Measurements from ENCODE around the gene FAM124A. TPM values are rescaled to one million over a fixed set of nuclear protein-coding genes. Genes with fewer than 3 reads are reported as not detected.

FAM124A gene
- polyA plus RNA-seq, 1 donor = 1.2 TPM

GRCh38 chr13:51303063-51303552 is 80.9 kb downstream of the FAM124A start:
- Histone ChIP-seq H3K9me3 (ENCODE audit: control insufficient read depth, low read depth, low read length) (no peaks in the 10 kb centered on the region), H3K27ac (ENCODE audit: low read length) (no peak overlapping the region), H3K4me3 (ENCODE audit: low read length) (no peak overlapping the region), H3K4me1 (ENCODE audit: control insufficient read depth, insufficient read depth, low read length) (no peaks in the 10 kb centered on the region), H3K36me3 (ENCODE audit: control insufficient read depth, insufficient read depth, low read length) (no peaks in the 10 kb centered on the region), H3K27me3 (ENCODE audit: control insufficient read depth, insufficient read depth, low read length) (no peaks in the 10 kb centered on the region)
- WGBS (ENCODE audit: insufficient coverage, low lambda C conversion rate) = no CpG with 5 or more reads among the region's 2 CpGs
- DNase-seq = no peak

DNA sequence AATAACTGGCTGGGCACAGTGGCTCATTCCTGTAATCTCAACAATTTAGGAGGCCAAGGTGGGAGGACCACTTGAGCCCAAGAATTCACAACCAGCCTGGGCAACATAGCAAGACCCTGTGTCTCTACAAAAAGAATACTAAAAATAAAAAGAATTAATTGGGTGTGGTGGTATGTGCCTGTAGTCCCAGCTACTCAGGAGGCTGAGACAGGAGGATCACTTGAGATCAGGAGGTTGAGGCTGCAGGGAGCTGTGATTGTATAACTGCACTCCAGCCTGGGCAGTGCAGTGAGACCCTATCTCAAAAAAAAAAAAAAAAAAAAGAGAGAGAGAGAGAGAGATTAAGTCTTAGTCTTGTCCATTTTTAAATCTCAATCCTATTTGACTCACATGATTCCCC is 81.7 kb downstream of the FAM124A start:
- H3K36me3 ChIP-seq (ENCODE audit: control insufficient read depth, insufficient read depth, low read length) = no peaks in the 10 kb centered on the region
- no peaks in the 10 kb centered on the region for H3K4me1 ChIP-seq (ENCODE audit: control insufficient read depth, insufficient read depth, low read length)
- no peaks in the 10 kb centered on the region for H3K9me3 ChIP-seq (ENCODE audit: control insufficient read depth, low read depth, low read length)

DNA sequence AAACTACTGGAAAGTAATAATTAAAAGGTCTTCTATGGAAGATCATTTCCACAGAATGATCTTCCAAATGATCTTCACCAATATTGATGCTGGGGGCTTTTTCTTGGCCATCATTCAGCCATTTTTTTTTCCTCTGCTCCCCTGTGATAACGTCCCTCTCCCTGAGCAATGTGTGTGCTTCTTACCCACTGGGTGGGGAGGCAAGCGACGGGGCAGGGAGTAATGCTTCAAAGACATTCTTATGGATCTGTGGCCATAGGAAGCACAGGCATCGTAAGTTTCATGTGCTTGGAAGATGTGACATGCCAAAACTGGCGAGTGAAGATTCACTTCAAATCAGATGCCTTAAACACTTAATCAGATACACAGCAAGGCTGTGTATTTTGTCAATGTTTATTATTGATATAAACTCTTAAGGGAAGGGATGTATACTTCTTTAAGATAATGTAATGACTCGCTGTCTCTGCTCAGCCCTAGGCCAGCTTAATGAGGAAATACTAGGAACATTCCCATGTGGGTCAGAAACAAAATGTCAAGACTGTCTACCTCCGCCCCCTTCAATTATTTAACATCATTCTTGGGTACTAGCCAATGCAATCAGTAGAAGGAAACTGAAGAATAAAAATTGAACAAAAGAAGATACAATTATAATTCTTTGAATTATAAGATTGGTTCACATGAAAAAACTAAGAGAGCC is 83.2 kb downstream of the FAM124A start:
- H3K4me1 ChIP-seq (ENCODE audit: control insufficient read depth, insufficient read depth, low read length) = no peaks in the 10 kb centered on the region
- H3K27ac ChIP-seq (ENCODE audit: low read length) = no peak overlapping the region
- no peak overlapping the region for H3K4me3 ChIP-seq (ENCODE audit: low read length)
- H3K27me3 ChIP-seq (ENCODE audit: control insufficient read depth, insufficient read depth, low read length) = peaks cover 2% of the 10 kb centered on the region
- H3K36me3 ChIP-seq (ENCODE audit: control insufficient read depth, insufficient read depth, low read length) = no peaks in the 10 kb centered on the region
- no CpG with 5 or more reads among the region's 7 CpGs for WGBS (ENCODE audit: insufficient coverage, low lambda C conversion rate)
- DNase-seq = no peak
- no peaks in the 10 kb centered on the region for H3K9me3 ChIP-seq (ENCODE audit: control insufficient read depth, low read depth, low read length)

More for the DNA sequence above, 81.7 kb downstream of the FAM124A start:
- Histone ChIP-seq H3K27me3 (ENCODE audit: control insufficient read depth, insufficient read depth, low read length) (peaks cover under 1% of the 10 kb centered on the region), H3K4me3 (ENCODE audit: low read length) (no peak overlapping the region), H3K27ac (ENCODE audit: low read length) (no peak overlapping the region)
- no peak for DNase-seq

DNA sequence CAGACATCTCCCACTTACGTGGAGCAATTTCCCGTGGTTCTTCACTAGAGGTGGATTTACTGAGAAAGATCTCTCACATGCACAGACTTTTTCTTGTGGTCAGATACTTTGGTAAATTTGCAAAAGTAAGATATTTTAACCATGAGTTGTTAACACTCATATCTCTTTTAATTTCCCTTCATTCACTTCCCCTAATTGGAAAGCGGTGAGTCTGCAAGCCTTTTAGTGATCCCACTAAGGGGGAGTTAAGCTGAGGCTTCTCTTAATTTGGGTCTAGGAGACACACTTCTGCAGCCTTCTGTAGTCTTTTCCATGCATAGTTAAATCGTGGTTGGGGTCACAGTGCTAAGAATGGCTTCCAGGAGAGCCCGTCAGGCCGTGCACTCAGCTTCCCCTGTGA is 86.6 kb downstream of the FAM124A start:
- no peak overlapping the region for H3K4me3 ChIP-seq (ENCODE audit: low read length)
- H3K36me3 ChIP-seq (ENCODE audit: control insufficient read depth, insufficient read depth, low read length) = no peaks in the 10 kb centered on the region
- 100% methylated on average over 2 of the region's 6 CpGs for WGBS (ENCODE audit: insufficient coverage, low lambda C conversion rate)
- H3K9me3 ChIP-seq (ENCODE audit: control insufficient read depth, low read depth, low read length) = no peaks in the 10 kb centered on the region
- H3K27ac ChIP-seq (ENCODE audit: low read length) = no peak overlapping the region
- peaks cover 5% of the 10 kb centered on the region for H3K27me3 ChIP-seq (ENCODE audit: control insufficient read depth, insufficient read depth, low read length)
- DNase-seq = no peak
- H3K4me1 ChIP-seq (ENCODE audit: control insufficient read depth, insufficient read depth, low read length) = no peaks in the 10 kb centered on the region

DNA sequence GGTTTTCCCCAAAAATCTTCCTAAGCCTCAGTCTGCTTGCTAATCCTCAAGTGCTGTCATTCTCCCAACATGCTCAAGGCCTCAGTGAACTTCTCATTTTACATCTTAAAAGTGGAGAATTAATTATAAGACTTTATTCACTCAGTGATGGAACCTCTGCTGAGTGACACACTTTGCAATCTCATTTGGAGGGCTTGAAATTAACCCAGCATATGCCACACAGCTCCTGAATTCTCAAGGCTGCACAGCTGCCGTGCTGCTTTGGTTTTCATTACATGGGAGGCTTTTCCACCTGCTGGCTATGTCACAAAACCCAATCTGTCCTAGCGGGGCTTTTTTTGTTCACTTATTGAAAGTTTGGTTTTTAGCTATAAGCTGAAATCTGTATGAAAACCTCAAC is 89.0 kb downstream of the FAM124A start:
- Histone ChIP-seq H3K4me3 (ENCODE audit: low read length) (no peak overlapping the region), H3K9me3 (ENCODE audit: control insufficient read depth, low read depth, low read length) (no peaks in the 10 kb centered on the region), H3K27me3 (ENCODE audit: control insufficient read depth, insufficient read depth, low read length) (peaks cover 6% of the 10 kb centered on the region), H3K27ac (ENCODE audit: low read length) (no peak overlapping the region), H3K36me3 (ENCODE audit: control insufficient read depth, insufficient read depth, low read length) (no peaks in the 10 kb centered on the region), H3K4me1 (ENCODE audit: control insufficient read depth, insufficient read depth, low read length) (no peaks in the 10 kb centered on the region)
- no CpG with 5 or more reads among the region's 2 CpGs for WGBS (ENCODE audit: insufficient coverage, low lambda C conversion rate)
- DNase-seq = no peak

DNA sequence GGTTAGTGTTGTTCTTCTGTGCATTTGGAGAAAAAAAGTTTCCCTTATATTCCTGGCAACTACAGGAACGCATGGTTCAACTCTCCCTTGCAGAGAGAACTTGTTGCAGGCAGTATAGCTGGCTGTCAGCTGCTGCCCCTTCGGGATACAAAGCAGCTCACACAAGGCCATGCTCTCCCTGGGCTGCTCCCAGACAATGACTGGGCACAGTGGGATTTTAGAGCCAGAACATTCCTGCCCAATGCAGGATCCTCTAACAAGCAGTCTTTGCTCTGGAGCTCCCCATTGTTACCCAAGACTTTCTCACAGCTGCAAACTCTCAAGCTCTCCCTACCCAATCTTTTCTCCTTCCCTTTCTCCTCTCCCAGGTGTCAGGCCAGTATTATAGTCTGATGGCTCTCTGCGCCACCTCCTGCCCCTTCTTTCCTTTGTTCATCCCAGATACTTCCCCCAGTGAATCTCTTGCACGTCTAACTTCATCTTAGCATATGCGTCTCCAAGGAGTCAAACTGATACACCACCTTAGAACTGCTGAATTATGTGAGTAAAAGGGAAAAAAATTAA is 89.8 kb downstream of the FAM124A start:
- Histone ChIP-seq H3K27me3 (ENCODE audit: control insufficient read depth, insufficient read depth, low read length) (peaks cover 6% of the 10 kb centered on the region), H3K4me1 (ENCODE audit: control insufficient read depth, insufficient read depth, low read length) (no peaks in the 10 kb centered on the region), H3K36me3 (ENCODE audit: control insufficient read depth, insufficient read depth, low read length) (no peaks in the 10 kb centered on the region), H3K4me3 (ENCODE audit: low read length) (no peak overlapping the region), H3K9me3 (ENCODE audit: control insufficient read depth, low read depth, low read length) (no peaks in the 10 kb centered on the region), H3K27ac (ENCODE audit: low read length) (no peak overlapping the region)
- no peak for DNase-seq
- WGBS (ENCODE audit: insufficient coverage, low lambda C conversion rate) = 100% methylated on average over 1 of the region's 5 CpGs

- Histone ChIP-seq H3K27ac (ENCODE audit: low read length) (no peak overlapping the region), H3K36me3 (ENCODE audit: control insufficient read depth, insufficient read depth, low read length) (no peaks in the 10 kb centered on the region), H3K4me1 (ENCODE audit: control insufficient read depth, insufficient read depth, low read length) (no peaks in the 10 kb centered on the region), H3K4me3 (ENCODE audit: low read length) (no peak overlapping the region), H3K27me3 (ENCODE audit: control insufficient read depth, insufficient read depth, low read length) (peaks cover 6% of the 10 kb centered on the region), H3K9me3 (ENCODE audit: control insufficient read depth, low read depth, low read length) (no peaks in the 10 kb centered on the region)
- DNase-seq = no peak
- WGBS (ENCODE audit: insufficient coverage, low lambda C conversion rate) = no CpG with 5 or more reads among the region's 1 CpG
Observed at GRCh38 chr13:51313619-51314018, 91.4 kb downstream of the FAM124A start.

- peaks cover 3% of the 10 kb centered on the region for H3K27me3 ChIP-seq (ENCODE audit: control insufficient read depth, insufficient read depth, low read length)
- DNase-seq = no peak
- WGBS (ENCODE audit: insufficient coverage, low lambda C conversion rate) = no CpG with 5 or more reads among the region's 1 CpG
- no peaks in the 10 kb centered on the region for H3K9me3 ChIP-seq (ENCODE audit: control insufficient read depth, low read depth, low read length)
- no peak overlapping the region for H3K4me3 ChIP-seq (ENCODE audit: low read length)
- H3K4me1 ChIP-seq (ENCODE audit: control insufficient read depth, insufficient read depth, low read length) = no peaks in the 10 kb centered on the region
- no peak overlapping the region for H3K27ac ChIP-seq (ENCODE audit: low read length)
- no peaks in the 10 kb centered on the region for H3K36me3 ChIP-seq (ENCODE audit: control insufficient read depth, insufficient read depth, low read length)
Observed at GRCh38 chr13:51317262-51317661, 95.1 kb downstream of the FAM124A start.

DNA sequence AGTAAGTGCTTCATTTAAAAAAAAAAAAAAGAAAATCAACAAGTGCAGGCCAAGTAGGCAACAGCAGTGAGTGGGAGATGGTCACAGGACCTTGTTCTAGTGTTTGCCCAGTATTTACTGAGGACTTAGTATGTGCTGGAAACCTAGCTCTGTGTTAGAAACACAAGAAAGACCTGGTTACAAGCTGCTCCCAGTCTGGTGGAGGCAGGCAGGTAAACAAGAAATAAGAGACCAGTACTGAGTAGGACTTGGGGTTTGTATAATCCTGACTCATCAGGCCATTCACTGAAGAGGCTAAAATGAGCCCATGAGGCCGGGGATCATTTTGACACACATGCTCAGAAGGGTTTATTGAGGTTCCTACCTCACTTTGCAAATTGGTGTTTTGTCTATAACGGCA is 95.8 kb downstream of the FAM124A start:
- Histone ChIP-seq H3K27ac (ENCODE audit: low read length) (no peak overlapping the region), H3K4me3 (ENCODE audit: low read length) (no peak overlapping the region), H3K36me3 (ENCODE audit: control insufficient read depth, insufficient read depth, low read length) (no peaks in the 10 kb centered on the region), H3K27me3 (ENCODE audit: control insufficient read depth, insufficient read depth, low read length) (peaks cover 3% of the 10 kb centered on the region), H3K9me3 (ENCODE audit: control insufficient read depth, low read depth, low read length) (no peaks in the 10 kb centered on the region), H3K4me1 (ENCODE audit: control insufficient read depth, insufficient read depth, low read length) (no peaks in the 10 kb centered on the region)
- DNase-seq = no peak
- no CpG with 5 or more reads among the region's 2 CpGs for WGBS (ENCODE audit: insufficient coverage, low lambda C conversion rate)

DNA sequence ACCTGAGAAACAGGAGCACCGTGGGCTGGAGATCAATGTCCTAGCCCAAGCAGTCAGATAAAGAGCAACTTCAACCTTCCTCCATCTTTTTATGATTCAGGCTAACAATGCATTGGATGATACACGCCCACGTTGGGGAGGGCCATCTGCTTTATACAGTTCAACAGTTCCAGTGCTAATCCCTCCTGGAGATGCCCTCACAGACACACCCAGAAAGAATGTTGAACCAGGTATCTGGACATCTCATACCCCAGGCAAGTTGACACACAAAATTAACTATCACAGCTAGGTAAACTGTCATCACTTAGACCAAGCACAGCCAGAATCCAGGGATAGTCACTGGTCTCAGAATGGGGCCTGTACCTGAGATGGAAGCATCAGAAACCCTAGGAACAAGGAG is 96.7 kb downstream of the FAM124A start:
- no CpG with 5 or more reads among the region's 3 CpGs for WGBS (ENCODE audit: insufficient coverage, low lambda C conversion rate)
- Histone ChIP-seq H3K36me3 (ENCODE audit: control insufficient read depth, insufficient read depth, low read length) (no peaks in the 10 kb centered on the region), H3K4me1 (ENCODE audit: control insufficient read depth, insufficient read depth, low read length) (no peaks in the 10 kb centered on the region), H3K27ac (ENCODE audit: low read length) (no peak overlapping the region), H3K4me3 (ENCODE audit: low read length) (no peak overlapping the region), H3K27me3 (ENCODE audit: control insufficient read depth, insufficient read depth, low read length) (no peaks in the 10 kb centered on the region), H3K9me3 (ENCODE audit: control insufficient read depth, low read depth, low read length) (no peaks in the 10 kb centered on the region)
- no peak for DNase-seq

- no peak overlapping the region for H3K4me3 ChIP-seq (ENCODE audit: low read length)
- WGBS (ENCODE audit: insufficient coverage, low lambda C conversion rate) = no CpG with 5 or more reads among the region's 2 CpGs
- no peaks in the 10 kb centered on the region for H3K36me3 ChIP-seq (ENCODE audit: control insufficient read depth, insufficient read depth, low read length)
- no peak overlapping the region for H3K27ac ChIP-seq (ENCODE audit: low read length)
- no peak for DNase-seq
- no peaks in the 10 kb centered on the region for H3K9me3 ChIP-seq (ENCODE audit: control insufficient read depth, low read depth, low read length)
- no peaks in the 10 kb centered on the region for H3K27me3 ChIP-seq (ENCODE audit: control insufficient read depth, insufficient read depth, low read length)
- H3K4me1 ChIP-seq (ENCODE audit: control insufficient read depth, insufficient read depth, low read length) = no peaks in the 10 kb centered on the region
Observed at GRCh38 chr13:51321836-51322235, 99.6 kb downstream of the FAM124A start.
